Spleen (tissue), 11 donors: ENCODE measurements around the gene C6orf52. TPM values are rescaled to one million over a fixed set of nuclear protein-coding genes. Genes with fewer than 3 reads are reported as not detected.

Source experiments
- DNase-seq: peaks from one replicate; pipeline ENCODE4 v3.0.0-alpha.2; 2020
- H3K27ac ChIP-seq, 8 donors: fragments of 200-600 bp; sonication (generic) in 7 of 8; 1 replicate in 4 of 8; 2 replicates in 4 of 8; pipeline versions ENCODE4 v1.5.0 to v1.8.0; 2016 to 2021; ENCODE audit warnings: inconsistent platforms in 4 of 8, mild to moderate bottlenecking in 4 of 8, moderate library complexity in 1 of 8
- H3K27me3 ChIP-seq, 7 donors: fragments of 200-600 bp; sonication (generic) in 6 of 7; replicated peaks in 1 of 7; 1 replicate in 4 of 7; 2 replicates in 3 of 7; pipeline versions ENCODE4 v1.5.0 to v1.8.0; 2016 to 2021; ENCODE audit warnings: inconsistent platforms in 3 of 7, mild to moderate bottlenecking in 1 of 7
- H3K36me3 ChIP-seq, 6 donors: fragments of 200-600 bp; sonication (generic) in 5 of 6; 1 replicate in 4 of 6; 2 replicates in 2 of 6; pipeline versions ENCODE4 v1.5.0 to v1.8.0; 2016 to 2021; ENCODE audit warnings: inconsistent platforms in 2 of 6
- H3K4me1 ChIP-seq, 6 donors: fragments of 200-600 bp; sonication (generic) in 5 of 6; 1 replicate in 3 of 6; 2 replicates in 3 of 6; pipeline versions ENCODE4 v1.5.0 to v1.8.0; 2016 to 2021; ENCODE audit warnings: inconsistent platforms in 3 of 6
- H3K4me3 ChIP-seq, 8 donors: fragments of 200-600 bp; sonication (generic) in 7 of 8; 1 replicate in 4 of 8; 2 replicates in 4 of 8; pipeline versions ENCODE4 v1.5.0 to v1.8.0; 2016 to 2021; ENCODE audit warnings: inconsistent platforms in 4 of 8, mild to moderate bottlenecking in 4 of 8, moderate library complexity in 2 of 8
- H3K9me3 ChIP-seq, 8 donors: fragments of 200-600 bp; sonication (generic) in 7 of 8; 1 replicate in 4 of 8; 2 replicates in 4 of 8; pipeline versions ENCODE4 v1.5.0 to v1.8.0; 2016 to 2021; ENCODE audit warnings: inconsistent platforms in 4 of 8
- CTCF ChIP-seq, 11 experiments: fragments of 200-600 bp in 7 of 11; fragments of 450-650 bp in 4 of 11; sonication (generic) in 4 of 11; IDR thresholded peaks in 8 of 11; conservative IDR thresholded peaks in 3 of 11; 1 replicate in 7 of 11; 2 replicates in 4 of 11; pipeline versions ENCODE4 v1.4.0 to v1.8.0; 2016 to 2021; ENCODE audit warnings: antibody characterized with exemption in 11 of 11, inconsistent platforms in 4 of 11, mild to moderate bottlenecking in 1 of 11
- POLR2A ChIP-seq, 3 donors: fragments of 450-650 bp; IDR thresholded peaks; one replicate each; pipeline ENCODE4 v1.5.1; 2017; ENCODE audit warnings: antibody characterized with exemption in 3 of 3, mild to moderate bottlenecking in 1 of 3
- POLR2AphosphoS5 ChIP-seq, 3 donors: sonication (generic); formaldehyde crosslinking; IDR thresholded peaks; one replicate each; pipeline ENCODE4 v1.5.1; 2017; ENCODE audit warnings: antibody characterized with exemption in 3 of 3
- WGBS, 5 donors: extraction: QIAGEN DNeasy Blood & Tissue Kit in 3 of 5; methylation state at CpG; one replicate each; pipeline versions ENCODE4 v1.1.5 to v1.1.7; 2013 to 2018; 5-methylcytosine and 5-hydroxymethylcytosine counted together
- intact Hi-C: fragments of 100-400 bp; cut with DNase I; formaldehyde crosslinking; loops from one replicate; pipeline ENCODE4 v1.15.0; 2023; ENCODE audit warnings: low total_unique reads
- polyA plus RNA-seq, 3 donors: library from polyadenylated mRNA; stranded (reverse); fragments of 200-250 nt; gene quantifications; one replicate each; pipeline ENCODE4 v1.2.1, GENCODE V29; 2013
- total RNA-seq, 7 donors: library from RNA; depleted of rRNA in 3 of 7; stranded (reverse); fragments of >200 nt in 3 of 7; fragmentation: NEBNext Ultra II Directional in 4 of 7; extraction: Animal tissue kit (Norgen Biotek cat#: 25700) in 4 of 7; gene quantifications; one replicate each; pipeline versions ENCODE4 v1.1.0 to v1.2.1, GENCODE V29; 2016 to 2021
- donor health status: healthy with polysubstance abuse.
- donor health status: DM: no; HTN: no; CAD: no; lungs with moderate emphysema.
- donor health status: DM: no; HTN: no; CAD: no.
- donor health status: Bipolar disorder and iron deficiency.
- donor health status: healthy.
- donor health status: DM: no; HTN: no; CAD: no.
- donor health status: DM: yes; HTN: yes; CAD: no.

C6orf52 gene
- total and polyA plus RNA-seq, 10 donors: 0.42 to 1.5 (median 0.80) TPM; not detected in 4

DNA sequence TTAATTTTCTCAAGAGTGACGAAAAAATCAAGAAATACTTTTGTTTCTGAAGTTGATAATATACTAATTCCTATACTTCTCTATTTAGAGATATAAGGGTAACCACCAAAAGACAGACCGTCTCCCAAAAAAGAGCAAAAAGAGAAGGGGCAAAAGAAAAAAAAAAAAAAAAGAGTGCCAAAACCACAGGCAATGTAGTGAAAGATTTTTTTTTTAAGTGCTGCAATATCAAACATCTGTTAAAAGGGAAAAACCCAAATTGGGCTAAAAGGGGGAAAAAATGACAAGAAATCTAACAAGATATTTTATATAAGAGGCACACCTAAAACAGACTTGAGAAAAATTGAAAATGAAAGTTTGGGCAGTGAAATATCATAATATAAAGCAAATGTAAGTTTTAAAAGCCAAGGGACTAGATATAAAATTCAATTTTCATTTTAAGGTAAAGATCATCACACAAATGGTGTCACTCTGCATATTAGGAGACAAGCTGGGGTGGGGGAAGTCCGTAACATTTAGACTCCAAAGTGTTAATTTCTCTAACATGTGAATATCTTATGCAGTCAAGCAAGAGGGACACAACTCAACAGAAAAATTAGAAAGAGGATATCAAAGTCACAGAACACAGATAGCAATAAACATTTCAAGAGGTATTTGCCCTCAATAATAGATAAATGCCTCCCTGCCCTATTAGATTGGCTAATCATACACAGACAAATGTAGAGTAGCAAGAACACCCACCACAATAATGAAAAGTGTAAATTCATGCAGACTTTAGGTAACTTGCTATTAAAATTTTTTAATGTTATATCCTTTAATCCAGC lies 9.1 kb downstream of the C6orf52 start:
- no peak for DNase-seq

GRCh38 chr6:10684618-10685017 lies 9.8 kb downstream of the C6orf52 start:
- no peak overlapping the region for H3K4me3 ChIP-seq
- H3K36me3 ChIP-seq: no peaks in the 10 kb centered on the region
- no peak overlapping the region for H3K27ac ChIP-seq
- intact Hi-C loops: no loop called here
- H3K9me3 ChIP-seq: no peaks in the 10 kb centered on the region
- TF ChIP-seq CTCF (IDR thresholded peaks at IDR 0.05 in 8 of 11, conservative IDR thresholded peaks at IDR 0.05 in 3 of 11) (no peak), POLR2A (IDR thresholded peaks at IDR 0.05) (no peak), POLR2AphosphoS5 (IDR thresholded peaks at IDR 0.05) (no peak)
- H3K4me1 ChIP-seq: no peaks in the 10 kb centered on the region
- peaks cover 0 to 2% (median 0%) of the 10 kb centered on the region in 7 donors for H3K27me3 ChIP-seq
- DNase-seq: no peak
- WGBS, 5 donors: 60 to 70% (median 65%) methylated on average over 5 of the region's 5 CpGs

More for the DNA sequence above, 9.1 kb downstream of the C6orf52 start:
- TF ChIP-seq POLR2AphosphoS5 (IDR thresholded peaks at IDR 0.05): no peak
- TF ChIP-seq CTCF (IDR thresholded peaks at IDR 0.05 in 8 of 11, conservative IDR thresholded peaks at IDR 0.05 in 3 of 11): no peak
- no peak for TF ChIP-seq POLR2A (IDR thresholded peaks at IDR 0.05)
- no peaks in the 10 kb centered on the region for H3K9me3 ChIP-seq
- peaks cover 0 to 2% (median 0%) of the 10 kb centered on the region in 7 donors for H3K27me3 ChIP-seq
- H3K36me3 ChIP-seq: no peaks in the 10 kb centered on the region
- WGBS, 5 donors: 32 to 46% (median 39%) methylated on average over 3 of the region's 3 CpGs
- no peak overlapping the region for H3K4me3 ChIP-seq
- H3K4me1 ChIP-seq: no peaks in the 10 kb centered on the region
- no peak overlapping the region for H3K27ac ChIP-seq
- intact Hi-C loops: no loop called here

DNA sequence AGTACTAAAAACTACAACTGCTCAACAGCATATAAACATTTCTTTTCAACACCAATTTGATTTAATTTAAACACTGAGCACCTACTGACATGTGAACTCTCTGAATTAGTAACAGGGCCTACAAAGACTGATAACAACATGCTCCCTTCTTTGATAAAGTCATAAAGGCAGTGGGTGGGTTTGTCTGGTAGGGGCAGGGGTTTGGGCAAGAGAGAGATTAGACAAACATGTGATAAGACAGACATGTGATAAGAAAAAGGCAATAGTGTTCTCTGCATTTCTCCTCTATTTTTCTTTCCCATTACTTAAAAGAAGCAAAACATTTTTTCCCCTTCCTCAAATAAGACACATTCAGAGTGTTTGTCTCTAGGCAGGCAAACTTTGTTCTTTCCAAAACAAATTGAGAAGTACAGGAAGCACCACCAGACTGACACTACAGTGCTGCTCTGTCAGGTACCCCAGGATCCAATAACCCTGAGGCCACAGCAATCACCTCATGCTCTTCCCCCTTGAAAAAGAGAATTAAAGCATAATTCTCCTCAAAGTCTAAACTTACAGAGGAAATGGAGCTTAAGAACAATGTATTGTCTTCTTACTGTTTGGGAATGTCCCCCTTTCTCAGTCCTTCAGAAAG lies 11.9 kb downstream of the C6orf52 start:
- Histone ChIP-seq H3K4me1 (no peaks in the 10 kb centered on the region), H3K9me3 (no peaks in the 10 kb centered on the region), H3K27me3 (peaks cover 0 to 2% (median 0%) of the 10 kb centered on the region in 7 donors), H3K36me3 (no peaks in the 10 kb centered on the region), H3K27ac (no peak overlapping the region), H3K4me3 (no peak overlapping the region)
- DNase-seq: no peak
- TF ChIP-seq POLR2A (IDR thresholded peaks at IDR 0.05) (no peak), POLR2AphosphoS5 (IDR thresholded peaks at IDR 0.05) (no peak), CTCF (IDR thresholded peaks at IDR 0.05 in 8 of 11, conservative IDR thresholded peaks at IDR 0.05 in 3 of 11) (no peak)
- intact Hi-C loops: no loop called here

DNA sequence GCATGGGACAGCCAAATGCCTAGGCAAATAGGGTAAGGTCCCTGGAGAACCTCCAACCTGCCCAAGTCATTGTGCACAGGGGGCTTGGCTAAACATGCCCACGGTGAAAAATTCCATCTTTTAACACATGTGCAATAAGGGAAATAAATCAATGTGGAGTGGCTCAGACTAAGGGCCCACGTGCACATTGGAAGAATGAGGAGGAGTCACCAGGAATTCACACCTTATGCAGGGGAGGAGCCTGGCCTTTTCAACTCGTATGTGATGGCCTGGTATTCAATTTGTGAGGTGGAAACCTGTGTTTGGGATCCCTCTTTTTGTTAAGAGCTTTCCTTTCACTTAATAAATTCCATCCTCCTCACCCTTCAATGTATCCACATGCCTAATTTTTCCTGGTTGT lies 12.6 kb downstream of the C6orf52 start:
- Histone ChIP-seq H3K27ac (no peak overlapping the region), H3K9me3 (no peaks in the 10 kb centered on the region), H3K27me3 (peaks cover 0 to 1% (median 0%) of the 10 kb centered on the region in 7 donors), H3K36me3 (no peaks in the 10 kb centered on the region), H3K4me3 (no peak overlapping the region), H3K4me1 (no peaks in the 10 kb centered on the region)
- WGBS, 5 donors: 68 to 85% (median 76%) methylated on average over 3 of the region's 3 CpGs
- intact Hi-C loops: no loop called here
- TF ChIP-seq POLR2AphosphoS5 (IDR thresholded peaks at IDR 0.05) (no peak), CTCF (IDR thresholded peaks at IDR 0.05 in 8 of 11, conservative IDR thresholded peaks at IDR 0.05 in 3 of 11) (no peak), POLR2A (IDR thresholded peaks at IDR 0.05) (no peak)
- DNase-seq: no peak
